GM13976 (cell line): ENCODE results near the gene ATOX1.

ENCODE experiments used
- DNase-seq: peaks from one replicate; pipeline ENCODE4 v3.0.0; 2012; ENCODE audit warnings: low spot score
- in situ Hi-C: fragments of 300-500 bp; cut with MboI; formaldehyde crosslinking; loops from one replicate; pipeline ENCODE4 v1.12.0; 2022; ENCODE audit warnings: low sequenced_read_pairs, mixed read lengths, inconsistent platforms; ENCODE audit not compliant: unreplicated experiment
- TF ChIP-seq, protein P1 (sequence below): IDR thresholded peaks from 2 replicates; pipeline ENCODE4 v1.5.1; 2012; ENCODE audit warnings: borderline replicate concordance, mild to moderate bottlenecking; ENCODE audit not compliant: insufficient read depth; ENCODE audit errors: extremely low read depth, missing control alignments, control extremely low read depth

The ATOX1 gene

DNA sequence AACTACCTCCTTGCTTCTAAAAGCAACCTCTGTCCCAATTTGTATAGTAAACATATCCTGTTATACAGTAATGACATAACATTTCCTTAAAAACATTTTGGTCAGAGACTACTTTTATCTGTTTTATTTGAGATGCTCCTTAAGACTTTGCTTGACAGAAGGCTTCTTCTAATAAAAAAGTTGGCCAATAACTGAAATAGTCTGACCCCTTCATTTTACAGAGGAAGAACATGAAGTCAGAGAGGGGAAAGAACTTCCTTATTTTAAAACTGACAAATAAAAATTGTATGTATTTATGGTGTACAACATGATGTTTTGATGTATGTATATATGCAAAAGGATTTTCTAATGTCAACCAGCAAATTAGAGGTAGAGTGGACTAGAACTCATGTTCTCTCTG is 35.9 kb downstream of the ATOX1 start:
- TF ChIP-seq, protein P1, sequence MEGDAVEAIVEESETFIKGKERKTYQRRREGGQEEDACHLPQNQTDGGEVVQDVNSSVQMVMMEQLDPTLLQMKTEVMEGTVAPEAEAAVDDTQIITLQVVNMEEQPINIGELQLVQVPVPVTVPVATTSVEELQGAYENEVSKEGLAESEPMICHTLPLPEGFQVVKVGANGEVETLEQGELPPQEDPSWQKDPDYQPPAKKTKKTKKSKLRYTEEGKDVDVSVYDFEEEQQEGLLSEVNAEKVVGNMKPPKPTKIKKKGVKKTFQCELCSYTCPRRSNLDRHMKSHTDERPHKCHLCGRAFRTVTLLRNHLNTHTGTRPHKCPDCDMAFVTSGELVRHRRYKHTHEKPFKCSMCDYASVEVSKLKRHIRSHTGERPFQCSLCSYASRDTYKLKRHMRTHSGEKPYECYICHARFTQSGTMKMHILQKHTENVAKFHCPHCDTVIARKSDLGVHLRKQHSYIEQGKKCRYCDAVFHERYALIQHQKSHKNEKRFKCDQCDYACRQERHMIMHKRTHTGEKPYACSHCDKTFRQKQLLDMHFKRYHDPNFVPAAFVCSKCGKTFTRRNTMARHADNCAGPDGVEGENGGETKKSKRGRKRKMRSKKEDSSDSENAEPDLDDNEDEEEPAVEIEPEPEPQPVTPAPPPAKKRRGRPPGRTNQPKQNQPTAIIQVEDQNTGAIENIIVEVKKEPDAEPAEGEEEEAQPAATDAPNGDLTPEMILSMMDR: no peak
- no peak for DNase-seq
- in situ Hi-C loops: no loop called here

DNA sequence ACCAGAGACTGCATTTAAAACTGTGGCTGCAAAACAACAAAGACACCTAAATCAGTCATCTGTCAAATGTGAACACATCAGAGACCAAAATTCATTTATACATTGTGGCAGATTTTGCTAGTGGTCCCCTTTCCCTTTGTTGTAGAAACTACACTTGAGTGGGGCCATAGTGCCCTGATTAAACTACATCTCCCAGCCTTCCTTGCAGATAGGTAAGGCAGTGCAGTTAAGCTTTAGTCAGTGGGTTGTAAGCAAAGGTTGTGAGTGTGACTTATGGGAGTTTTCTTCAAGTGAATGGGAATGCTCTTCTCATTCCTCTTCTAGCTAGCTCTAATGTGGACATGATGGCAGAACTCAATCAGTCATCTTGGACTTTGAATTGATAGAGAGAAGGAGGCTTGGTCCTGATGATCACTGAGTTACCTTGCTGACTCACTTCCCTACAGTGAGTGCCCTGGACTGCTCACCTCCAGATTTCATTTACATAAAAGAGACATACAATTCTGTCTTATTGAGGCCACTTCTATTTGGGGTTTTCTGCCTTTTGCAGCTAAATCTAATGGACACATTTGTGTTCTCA is 36.5 kb downstream of the ATOX1 start:
- no peak for DNase-seq
- in situ Hi-C loops: no loop called here
- TF ChIP-seq, protein P1: no peak

DNA sequence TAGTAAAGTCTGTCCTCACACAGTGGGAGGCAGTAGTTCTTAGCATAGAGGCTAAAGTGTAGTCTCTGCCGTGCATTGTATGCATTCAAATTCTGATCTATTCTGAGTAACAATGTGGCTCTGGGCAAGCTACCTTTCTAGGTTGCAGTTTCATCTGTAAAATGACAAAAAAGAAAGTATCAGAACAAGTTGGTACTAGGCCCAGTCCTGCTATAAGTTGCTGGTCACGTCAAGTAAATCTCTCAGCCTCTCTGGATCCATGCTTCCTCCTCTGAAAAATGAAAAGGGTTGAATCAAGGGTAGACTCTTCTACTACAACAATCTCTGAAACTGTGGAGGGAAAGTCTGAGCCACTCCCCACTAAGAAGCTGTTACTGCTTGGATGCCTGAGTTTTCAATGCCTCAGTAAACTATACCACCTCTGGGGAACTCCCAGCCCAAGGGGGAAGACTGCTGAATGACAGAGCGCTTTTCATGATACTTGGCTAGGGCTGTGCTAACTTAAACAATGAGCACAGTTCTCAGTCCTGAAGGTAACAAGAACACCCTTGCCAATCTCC is 37.3 kb downstream of the ATOX1 start:
- in situ Hi-C loops: no loop called here
- TF ChIP-seq, protein P1: no peak
- peak; percentile 57 for DNase-seq

DNA sequence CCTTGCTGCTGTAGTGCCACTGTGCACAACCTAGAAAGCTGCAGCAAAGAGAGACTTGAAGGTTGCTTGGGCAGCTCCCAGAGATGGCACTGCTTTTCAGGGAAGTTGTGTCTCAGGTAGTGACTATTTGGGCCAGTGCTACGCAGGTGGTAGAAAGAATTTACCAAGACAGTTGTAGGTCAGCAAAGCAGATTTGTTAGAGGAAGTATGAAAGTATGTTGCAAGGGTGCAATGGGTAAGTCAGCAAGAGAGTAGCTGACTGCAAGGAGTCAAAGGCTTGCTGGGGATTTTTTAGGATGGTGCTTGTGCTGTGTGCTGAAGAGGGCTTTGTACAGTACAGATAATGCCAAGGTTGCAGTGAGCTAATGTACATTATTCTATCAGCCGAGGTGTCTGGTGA is 38.2 kb downstream of the ATOX1 start:
- TF ChIP-seq, protein P1: no peak
- in situ Hi-C loops: no loop called here
- DNase-seq: no peak

DNA sequence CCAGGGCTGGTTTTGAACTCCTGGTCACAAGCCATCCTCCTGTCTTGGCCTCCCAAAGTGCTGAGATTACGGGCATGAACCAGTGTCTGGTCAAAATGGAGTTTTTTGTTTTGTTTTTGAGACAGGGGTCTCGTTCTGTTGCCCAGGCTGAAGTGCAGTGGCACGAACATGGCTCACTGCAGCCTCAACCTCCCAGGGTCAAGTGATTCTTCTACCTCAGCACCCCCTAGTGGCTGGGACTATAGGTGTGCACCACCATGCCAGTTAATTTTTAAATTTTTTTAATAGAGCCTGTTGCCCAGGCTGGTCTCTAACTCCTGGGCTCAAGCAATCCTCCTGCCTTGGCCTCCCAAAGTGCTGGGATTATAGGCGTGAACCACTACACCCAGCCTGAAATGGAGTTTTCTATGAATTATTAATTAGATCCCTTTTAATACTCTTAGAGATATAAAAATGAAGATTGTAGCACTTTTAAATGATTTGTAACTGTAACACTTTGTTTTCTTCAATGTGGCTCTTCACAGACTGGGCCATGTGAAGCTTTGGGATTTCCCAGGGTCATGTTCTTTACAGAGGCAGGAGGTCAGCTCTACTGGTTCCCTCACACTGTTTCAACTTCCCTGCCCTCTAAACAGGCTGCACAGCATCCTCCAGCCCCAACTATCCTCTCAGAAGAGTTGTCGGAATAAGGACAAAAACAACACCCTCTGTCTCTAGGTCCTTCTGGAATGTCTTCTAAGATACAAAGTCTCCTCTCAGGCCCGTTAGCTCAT is 39.0 kb downstream of the ATOX1 start:
- DNase-seq: no peak
- in situ Hi-C loops: loop anchor here (10.0 kb wide), 1 partner anchor 55 kb away; no protein-coding TSS in a partner anchor

DNA sequence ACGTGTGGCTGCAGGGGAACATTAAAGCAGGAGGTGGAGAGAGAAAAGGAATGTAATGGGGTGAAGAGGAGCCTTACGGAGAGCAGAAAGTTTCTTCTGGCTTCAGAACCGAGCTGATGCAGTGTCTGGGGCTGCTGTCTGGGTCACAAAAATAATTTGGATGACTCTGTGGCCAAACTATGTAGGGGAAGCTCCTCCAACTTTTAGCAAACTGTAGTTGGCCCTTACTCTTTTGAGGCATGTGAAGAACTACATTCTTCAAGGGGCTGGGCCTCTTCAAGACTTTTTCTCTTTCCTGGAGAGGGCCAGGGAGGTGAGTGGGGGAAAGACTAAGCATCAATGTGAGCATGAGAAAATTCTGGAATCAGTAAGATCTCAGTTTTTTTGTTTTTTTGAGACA is 39.8 kb downstream of the ATOX1 start:
- TF ChIP-seq, protein P1: no peak
- DNase-seq: no peak
- in situ Hi-C loops: loop anchor here (10.0 kb wide), 1 partner anchor 54 kb away; no protein-coding TSS in a partner anchor

More for the DNA sequence above, 39.0 kb downstream of the ATOX1 start:
- TF ChIP-seq, protein P1: peak; percentile 56
